HepG2 (cell line): ENCODE results near the gene MCRS1. TPM values are rescaled to one million over a fixed set of nuclear protein-coding genes. Genes with fewer than 3 reads are reported as not detected.

ENCODE experiments used
- ATAC-seq: fragments of 200-7000 bp; cut with Tn5 transposase; 3 replicates; pipeline ENCODE4 v1.9.1; 2020; ENCODE audit warnings: mild to moderate bottlenecking, moderate library complexity
- BruUV-seq: library from RNA; stranded (reverse); fragments of 400-500 nt; replicated peaks from 2 replicates; lab custom pipeline; 2021; lab: Mats Ljungman, UMichigan
- CTCF ChIA-PET: fragments of 300-600 bp; formaldehyde crosslinking; extraction: SDS; loops from one replicate; lab custom pipeline; 2021; ENCODE audit warnings: low total read pairs, inconsistent platforms, low intra/inter-chr PET ratio; lab: Yijun Ruan, JAX
- POLR2A ChIA-PET: fragments of 350-600 bp; sonication (Branson Sonifier 250); formaldehyde crosslinking; loops from one replicate; lab custom pipeline; 2020; ENCODE audit warnings: antibody characterized with exemption, inconsistent platforms; lab: Yijun Ruan, JAX
- DNase-seq: peaks from one replicate; pipeline ENCODE4 v3.0.0-alpha.2; 2015; ENCODE audit warnings: low spot score
- FAIRE-seq: peaks from 3 replicates; lab custom pipeline; 2011; peaks lifted over from hg19 to GRCh38; lab: Jason Lieb, UNC
- H2AFZ ChIP-seq: one replicate; pipeline ENCODE4 v1.6.1; 2011; ENCODE audit warnings: low read length, inconsistent platforms
- H3K27ac ChIP-seq: fragments of 300-600 bp; 3 replicates; pipeline ENCODE4 v1.8.0; 2011; ENCODE audit warnings: mixed run types, mild to moderate bottlenecking, mixed read lengths, low read length, inconsistent platforms; ENCODE audit not compliant: insufficient read depth; ENCODE audit errors: extremely low read length
- H3K27me3 ChIP-seq, 2 experiments: fragments of 200-600 bp in 1 of 2; 2 replicates in 1 of 2; 3 replicates in 1 of 2; pipeline versions ENCODE4 v1.6.0 to v1.8.0; 2011; ENCODE audit warnings: low read length in 2 of 2, mild to moderate bottlenecking in 2 of 2, moderate library complexity in 2 of 2, inconsistent platforms in 1 of 2; ENCODE audit not compliant: insufficient read depth in 2 of 2, control insufficient read depth in 1 of 2
- H3K36me3 ChIP-seq, 2 experiments: fragments of 200-600 bp in 1 of 2; replicated peaks in 1 of 2; 2 replicates in 1 of 2; 3 replicates in 1 of 2; pipeline versions ENCODE4 v1.5.1 to v1.8.0; 2011; ENCODE audit warnings: low read length in 2 of 2, inconsistent platforms in 1 of 2; ENCODE audit not compliant: insufficient read depth in 2 of 2, control insufficient read depth in 1 of 2
- H3K4me1 ChIP-seq: 2 replicates; pipeline ENCODE4 v1.5.1; 2012; ENCODE audit warnings: low read length, inconsistent platforms; ENCODE audit not compliant: insufficient read depth
- H3K4me2 ChIP-seq: 2 replicates; pipeline ENCODE4 v1.6.0; 2011; ENCODE audit warnings: low read depth, low read length, inconsistent platforms
- H3K4me3 ChIP-seq, 3 experiments: fragments of 200-600 bp in 1 of 3; sonication (generic), shearing (Covaris generic) in 1 of 3; replicated peaks in 1 of 3; 2 replicates each; pipeline ENCODE4 v1.5.1; 2011 to 2016; ENCODE audit warnings: low read length in 3 of 3, inconsistent platforms in 2 of 3, low read depth in 2 of 3, mild to moderate bottlenecking in 2 of 3, control low read depth in 1 of 3, mixed read lengths in 1 of 3; ENCODE audit not compliant: insufficient read depth in 1 of 3
- H3K79me2 ChIP-seq: one replicate; pipeline ENCODE4 v1.6.1; 2011; ENCODE audit warnings: low read length, inconsistent platforms; ENCODE audit not compliant: insufficient read depth
- H3K9ac ChIP-seq: 2 replicates; pipeline ENCODE4 v1.6.0; 2011; ENCODE audit warnings: mild to moderate bottlenecking, low read depth, low read length, inconsistent platforms; ENCODE audit not compliant: insufficient read depth
- H3K9me3 ChIP-seq: 2 replicates; pipeline ENCODE4 v1.5.1; 2012; ENCODE audit warnings: mild to moderate bottlenecking, low read length
- H4K20me1 ChIP-seq: 2 replicates; pipeline ENCODE4 v1.6.0; 2011; ENCODE audit warnings: inconsistent platforms, mild to moderate bottlenecking, low read length, moderate library complexity; ENCODE audit not compliant: insufficient read depth
- AHR ChIP-seq: IDR thresholded peaks from 2 replicates; pipeline ENCODE4 v1.6.1; 2018; ENCODE audit warnings: missing genetic modification reagents, missing compliant biosample characterization
- KLF6 ChIP-seq: IDR thresholded peaks from 2 replicates; pipeline ENCODE4 v1.8.0; 2016; ENCODE audit warnings: missing biosample characterization, missing genetic modification reagents
- KLF9 ChIP-seq: IDR thresholded peaks from 2 replicates; pipeline ENCODE4 v1.6.1; 2016; ENCODE audit warnings: low read depth
- MIER2 ChIP-seq: IDR thresholded peaks from 2 replicates; pipeline ENCODE4 v1.6.1; 2016; ENCODE audit warnings: missing biosample characterization, missing genetic modification reagents
- NFRKB ChIP-seq: fragments of 450-650 bp; IDR thresholded peaks from 2 replicates; pipeline ENCODE4 v1.6.1; 2017
- TCF7L2 ChIP-seq: IDR thresholded peaks from 2 replicates; pipeline ENCODE4 v1.6.1; 2011; ENCODE audit warnings: mild to moderate bottlenecking, low read depth, low read length, moderate library complexity
- ZFP90 ChIP-seq: sonication (generic); formaldehyde crosslinking; IDR thresholded peaks from 2 replicates; pipeline ENCODE4 v1.8.0; 2022; ENCODE audit warnings: missing genetic modification reagents, mild to moderate bottlenecking, inconsistent platforms, borderline replicate concordance
- ZNF20 ChIP-seq: sonication (generic); formaldehyde crosslinking; IDR thresholded peaks from 2 replicates; pipeline ENCODE4 v1.4.0; 2020; ENCODE audit warnings: mild to moderate bottlenecking, moderate library complexity, missing genetic modification reagents
- ZNF337 ChIP-seq: sonication (generic); formaldehyde crosslinking; IDR thresholded peaks from 2 replicates; pipeline ENCODE4 v1.5.1; 2020; ENCODE audit warnings: missing genetic modification reagents, low read depth, mild to moderate bottlenecking, borderline replicate concordance
- ZNF563 ChIP-seq: sonication (generic); formaldehyde crosslinking; IDR thresholded peaks from 2 replicates; pipeline ENCODE4 v1.8.0; 2022; ENCODE audit warnings: mild to moderate bottlenecking, moderate library complexity, missing genetic modification reagents
- ZNF569 ChIP-seq: sonication (generic); formaldehyde crosslinking; IDR thresholded peaks from 2 replicates; pipeline ENCODE4 v1.5.0; 2020; ENCODE audit warnings: mild to moderate bottlenecking, missing genetic modification reagents, moderate library complexity, borderline replicate concordance
- ZNF772 ChIP-seq: sonication (generic); formaldehyde crosslinking; IDR thresholded peaks from 2 replicates; pipeline ENCODE4 v1.5.0; 2020; ENCODE audit warnings: mild to moderate bottlenecking, missing genetic modification reagents
- ZNF788 ChIP-seq: sonication (generic); formaldehyde crosslinking; IDR thresholded peaks from 2 replicates; pipeline ENCODE4 v1.5.0; 2020; ENCODE audit warnings: mild to moderate bottlenecking, missing genetic modification reagents, borderline replicate concordance
- WGBS: methylation state at CpG from one replicate; pipeline ENCODE4 v1.1.6; 2017; ENCODE audit warnings: low lambda C conversion rate; 5-methylcytosine and 5-hydroxymethylcytosine counted together
- in situ Hi-C: cut with HindIII; loops from 2 replicates; pipeline ENCODE4 v1.10.0; 2017; ENCODE audit warnings: low pct_unique_long_range_greater_than_20kb; ENCODE audit not compliant: extremely low pct_ligation_motif_present
- intact Hi-C: fragments of 100-400 bp; cut with micrococcal nuclease; formaldehyde crosslinking; loops from one replicate; pipeline ENCODE4 v1.10.0; 2022; ENCODE audit not compliant: unreplicated experiment
- polyA plus RNA-seq, 8 experiments: library from polyadenylated mRNA; depleted of rRNA in 3 of 8; stranded (reverse) in 7 of 8; unstranded in 1 of 8; fragments of >200 nt; fragmentation: Illumina TruSeq in 4 of 8; extraction: Trizol in 4 of 8; gene quantifications; 2 replicates each; pipeline versions ENCODE4 v1.2.1 to v1.2.3, GENCODE V29; 2011 to 2016; ENCODE audit warnings: low read depth in 4 of 8, missing spikeins in 1 of 8, mixed read lengths in 1 of 8; ENCODE audit not compliant: insufficient read depth in 1 of 8
- total RNA-seq, 5 experiments: library from RNA; depleted of rRNA; stranded (reverse); fragments of >200 nt; fragmentation: Illumina TruSeq; extraction: Trizol; gene quantifications; 2 replicates each; pipeline ENCODE4 v1.2.3, GENCODE V29; 2016; ENCODE audit warnings: low read depth in 1 of 5
- TF ChIP-seq, protein P1 (sequence below): sonication (generic); formaldehyde crosslinking; IDR thresholded peaks from 2 replicates; pipeline ENCODE4 v1.8.0; 2022; ENCODE audit warnings: mild to moderate bottlenecking, missing genetic modification reagents
- TF ChIP-seq, protein P2 (sequence below): sonication (generic); formaldehyde crosslinking; IDR thresholded peaks from 2 replicates; pipeline ENCODE4 v1.5.0; 2020; ENCODE audit warnings: missing genetic modification reagents, mild to moderate bottlenecking, borderline replicate concordance
- TF ChIP-seq, protein P3 (sequence below): sonication (generic); formaldehyde crosslinking; IDR thresholded peaks from 2 replicates; pipeline ENCODE4 v1.4.0; 2020; ENCODE audit warnings: missing genetic modification reagents
- TF ChIP-seq, protein P4 (sequence below): IDR thresholded peaks from 2 replicates; pipeline ENCODE4 v1.6.1; 2016; ENCODE audit warnings: missing compliant biosample characterization, missing genetic modification reagents, borderline replicate concordance

Gene MCRS1
- total and polyA plus RNA-seq, 2 of the 13 experiments (the other 11 are each of a cell fraction or from before 2014, with no cell fraction given): 51.0 to 66.3 TPM

DNA sequence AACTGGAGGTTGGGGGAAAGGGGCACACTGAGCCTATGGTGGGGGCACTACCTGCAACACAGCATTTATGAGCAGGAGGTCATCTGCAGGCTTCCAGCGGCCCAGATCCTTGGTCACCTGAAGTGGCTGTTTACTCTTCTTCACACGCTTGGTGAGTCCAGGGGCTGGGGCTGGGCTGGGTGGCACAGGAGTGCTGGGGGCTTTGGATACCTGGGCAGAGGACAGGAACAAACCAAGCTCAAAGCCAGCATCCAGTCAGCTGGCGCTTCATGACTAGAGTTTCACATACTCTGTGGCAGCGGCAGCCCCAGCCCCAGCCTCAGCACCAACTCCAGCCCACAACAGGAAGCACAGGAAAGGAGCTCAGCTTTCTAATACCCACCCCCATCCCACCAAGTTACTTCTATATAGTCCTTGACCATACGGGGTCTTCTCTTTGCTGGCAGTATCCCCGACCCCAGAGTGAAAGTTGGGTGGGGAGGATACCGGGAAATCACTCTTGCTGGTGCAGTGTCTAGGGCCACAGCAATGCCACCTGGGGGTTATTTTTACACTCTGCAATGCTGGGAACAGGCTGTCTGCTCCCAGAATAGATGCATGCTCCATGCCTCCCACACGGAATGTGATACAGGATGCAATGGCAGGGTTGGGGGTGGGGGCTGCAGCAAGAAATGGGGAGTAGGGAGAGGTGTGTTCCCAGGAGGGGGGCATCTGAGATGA lies 3.1 kb downstream of the MCRS1 start (continued):
- TF ChIP-seq, protein P1, sequence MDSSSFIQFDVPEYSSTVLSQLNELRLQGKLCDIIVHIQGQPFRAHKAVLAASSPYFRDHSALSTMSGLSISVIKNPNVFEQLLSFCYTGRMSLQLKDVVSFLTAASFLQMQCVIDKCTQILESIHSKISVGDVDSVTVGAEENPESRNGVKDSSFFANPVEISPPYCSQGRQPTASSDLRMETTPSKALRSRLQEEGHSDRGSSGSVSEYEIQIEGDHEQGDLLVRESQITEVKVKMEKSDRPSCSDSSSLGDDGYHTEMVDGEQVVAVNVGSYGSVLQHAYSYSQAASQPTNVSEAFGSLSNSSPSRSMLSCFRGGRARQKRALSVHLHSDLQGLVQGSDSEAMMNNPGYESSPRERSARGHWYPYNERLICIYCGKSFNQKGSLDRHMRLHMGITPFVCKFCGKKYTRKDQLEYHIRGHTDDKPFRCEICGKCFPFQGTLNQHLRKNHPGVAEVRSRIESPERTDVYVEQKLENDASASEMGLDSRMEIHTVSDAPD: no peak
- TF ChIP-seq ZNF337 (CRISPR knock-in tag) (no peak), ZNF788 (CRISPR knock-in tag) (no peak), ZNF20 (no peak), ZFP90 (CRISPR knock-in tag) (no peak)

DNA sequence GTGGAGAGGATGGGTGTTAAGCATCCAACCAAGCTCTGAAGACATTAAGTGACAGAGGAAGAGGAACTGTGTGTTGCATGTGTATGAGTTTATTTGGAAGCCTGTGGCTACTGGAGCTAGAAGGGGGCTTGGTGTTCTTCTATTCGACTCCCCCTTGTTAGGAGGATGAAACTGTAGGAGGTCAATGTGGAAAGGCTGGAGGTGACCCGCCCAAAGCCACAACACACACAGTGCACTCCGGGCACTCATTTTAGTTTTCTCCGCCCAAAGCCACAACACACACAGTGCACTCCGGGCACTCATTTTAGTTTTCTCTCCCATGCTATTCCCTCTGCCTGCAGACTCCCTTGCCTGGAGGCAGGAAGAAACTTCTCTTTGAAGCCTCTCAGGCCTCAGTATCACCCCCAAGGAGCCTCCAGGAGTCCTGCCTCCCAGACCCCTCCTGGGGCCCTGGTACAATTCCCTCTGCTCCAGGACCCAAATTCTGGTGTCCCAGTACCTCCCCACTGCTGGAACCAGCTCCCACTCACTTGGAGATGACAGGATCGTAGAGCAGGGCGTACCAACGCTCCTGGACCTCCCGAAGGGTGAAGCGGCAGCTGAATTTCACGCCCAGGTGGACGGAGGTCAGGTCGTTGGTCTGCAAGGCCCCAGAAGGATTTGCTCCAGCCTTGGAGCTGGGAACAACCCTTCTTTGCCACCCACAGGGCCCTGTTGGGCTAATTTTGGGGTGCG lies 3.8 kb downstream of the MCRS1 start:
- ChIA-PET POLR2A (interaction anchor here (0.9 kb wide), 1 partner anchor 177 kb away, joined by 3 read pairs; the partner anchor contains the start of gene TMBIM6), CTCF (no interaction called here)
- intact Hi-C loops (no loop called here), in situ Hi-C loops (no loop called here)
- FAIRE-seq (no peak), DNase-seq (no peak), ATAC-seq (no peak)
- Histone ChIP-seq H3K9me3 (no peaks in the 10 kb centered on the region), H3K4me3 (no peak overlapping the region), H3K36me3 (peaks cover 29 to 69% of the 10 kb centered on the region in 2 experiments), H3K9ac (no peak overlapping the region), H2AFZ (no peak overlapping the region), H3K4me2 (no peak overlapping the region), H3K27me3 (no peaks in the 10 kb centered on the region; a peak in 1 of 5 replicates), H4K20me1 (no peaks in the 10 kb centered on the region), H3K27ac (no peak overlapping the region), H3K79me2 (peaks cover 21% of the 10 kb centered on the region), H3K4me1 (peaks cover 12% of the 10 kb centered on the region)
- no TSS peak for BruUV-seq
- 98% methylated on average over 11 of the region's 14 CpGs for WGBS
- TF ChIP-seq KLF6 (CRISPR knock-in tag): no peak
- no peak for TF ChIP-seq TCF7L2
- TF ChIP-seq KLF9: no peak
- no peak for TF ChIP-seq ZNF563 (CRISPR knock-in tag)
- no peak for TF ChIP-seq MIER2 (CRISPR knock-in tag)
- TF ChIP-seq, protein P2, sequence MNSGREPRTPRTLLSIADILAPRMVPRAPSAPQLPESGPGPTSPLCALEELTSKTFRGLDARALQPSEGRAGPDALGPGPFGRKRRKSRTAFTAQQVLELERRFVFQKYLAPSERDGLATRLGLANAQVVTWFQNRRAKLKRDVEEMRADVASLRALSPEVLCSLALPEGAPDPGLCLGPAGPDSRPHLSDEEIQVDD (CRISPR knock-in tag): no peak
- TF ChIP-seq ZNF569 (CRISPR knock-in tag): no peak
- TF ChIP-seq AHR (CRISPR knock-in tag): no peak
- TF ChIP-seq NFRKB: no peak
- no peak for TF ChIP-seq ZNF772
- TF ChIP-seq, protein P3, sequence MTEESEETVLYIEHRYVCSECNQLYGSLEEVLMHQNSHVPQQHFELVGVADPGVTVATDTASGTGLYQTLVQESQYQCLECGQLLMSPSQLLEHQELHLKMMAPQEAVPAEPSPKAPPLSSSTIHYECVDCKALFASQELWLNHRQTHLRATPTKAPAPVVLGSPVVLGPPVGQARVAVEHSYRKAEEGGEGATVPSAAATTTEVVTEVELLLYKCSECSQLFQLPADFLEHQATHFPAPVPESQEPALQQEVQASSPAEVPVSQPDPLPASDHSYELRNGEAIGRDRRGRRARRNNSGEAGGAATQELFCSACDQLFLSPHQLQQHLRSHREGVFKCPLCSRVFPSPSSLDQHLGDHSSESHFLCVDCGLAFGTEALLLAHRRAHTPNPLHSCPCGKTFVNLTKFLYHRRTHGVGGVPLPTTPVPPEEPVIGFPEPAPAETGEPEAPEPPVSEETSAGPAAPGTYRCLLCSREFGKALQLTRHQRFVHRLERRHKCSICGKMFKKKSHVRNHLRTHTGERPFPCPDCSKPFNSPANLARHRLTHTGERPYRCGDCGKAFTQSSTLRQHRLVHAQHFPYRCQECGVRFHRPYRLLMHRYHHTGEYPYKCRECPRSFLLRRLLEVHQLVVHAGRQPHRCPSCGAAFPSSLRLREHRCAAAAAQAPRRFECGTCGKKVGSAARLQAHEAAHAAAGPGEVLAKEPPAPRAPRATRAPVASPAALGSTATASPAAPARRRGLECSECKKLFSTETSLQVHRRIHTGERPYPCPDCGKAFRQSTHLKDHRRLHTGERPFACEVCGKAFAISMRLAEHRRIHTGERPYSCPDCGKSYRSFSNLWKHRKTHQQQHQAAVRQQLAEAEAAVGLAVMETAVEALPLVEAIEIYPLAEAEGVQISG (CRISPR knock-in tag): no peak
- TF ChIP-seq, protein P4, sequence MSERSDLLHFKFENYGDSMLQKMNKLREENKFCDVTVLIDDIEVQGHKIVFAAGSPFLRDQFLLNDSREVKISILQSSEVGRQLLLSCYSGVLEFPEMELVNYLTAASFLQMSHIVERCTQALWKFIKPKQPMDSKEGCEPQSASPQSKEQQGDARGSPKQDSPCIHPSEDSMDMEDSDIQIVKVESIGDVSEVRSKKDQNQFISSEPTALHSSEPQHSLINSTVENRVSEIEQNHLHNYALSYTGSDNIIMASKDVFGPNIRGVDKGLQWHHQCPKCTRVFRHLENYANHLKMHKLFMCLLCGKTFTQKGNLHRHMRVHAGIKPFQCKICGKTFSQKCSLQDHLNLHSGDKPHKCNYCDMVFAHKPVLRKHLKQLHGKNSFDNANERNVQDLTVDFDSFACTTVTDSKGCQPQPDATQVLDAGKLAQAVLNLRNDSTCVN (CRISPR knock-in tag): no peak
